Measurements from ENCODE around the gene CNTN1.
"Not testable (repeated sequence)": the region's sequence is repeated elsewhere in the genome, so short reads cannot be mapped to it uniquely, and the experiment has no call there.

Gene CNTN1

GRCh38 chr12:41074473-41074769 lies 382.2 kb downstream of the CNTN1 start:
- DNase-seq (no peak), ATAC-seq (ENCODE audit: insufficient read depth, low read depth) (no peak)
- Histone ChIP-seq H3K79me2 (ENCODE audit: insufficient read depth, low read length) (no peaks in the 10 kb centered on the region), H3K4me2 (ENCODE audit: insufficient read depth, low read length) (no peak overlapping the region), H2AFZ (ENCODE audit: low read depth, low read length) (no peak overlapping the region), H3K27ac (ENCODE audit: low read length) (no peak overlapping the region), H3K4me1 (ENCODE audit: insufficient read depth, low read length) (no peaks in the 10 kb centered on the region), H3K9ac (ENCODE audit: low read depth, low read length) (no peak overlapping the region), H4K20me1 (ENCODE audit: insufficient read depth, low read length) (no peaks in the 10 kb centered on the region), H3K4me3 (ENCODE audit: low read depth in 1 of 2, low read length in 2 of 2) (no peak overlapping the region), H3K36me3 (ENCODE audit: insufficient read depth, low read length) (no peaks in the 10 kb centered on the region), H3K9me3 (ENCODE audit: insufficient read depth, low read length, severe bottlenecking) (no peaks in the 10 kb centered on the region), H3K27me3 (ENCODE audit: insufficient read depth, low read length, poor library complexity) (no peaks in the 10 kb centered on the region)
- no peak for TF ChIP-seq EZH2 (IDR thresholded peaks at IDR 0.05; ENCODE audit: borderline replicate concordance, low read depth, low read length, severe bottlenecking)
- no peak for TF ChIP-seq CTCF (IDR thresholded peaks at IDR 0.05; ENCODE audit: borderline replicate concordance, extremely low read depth, low read length, poor library complexity, severe bottlenecking)

- Histone ChIP-seq H3K36me3 (ENCODE audit: insufficient read depth, low read length) (no peaks in the 10 kb centered on the region), H3K9me3 (ENCODE audit: insufficient read depth, low read length, severe bottlenecking) (no peaks in the 10 kb centered on the region), H3K4me1 (ENCODE audit: insufficient read depth, low read length) (no peaks in the 10 kb centered on the region), H3K9ac (ENCODE audit: low read depth, low read length) (no peak overlapping the region), H3K27ac (ENCODE audit: low read length) (no peak overlapping the region), H3K4me2 (ENCODE audit: insufficient read depth, low read length) (no peak overlapping the region), H3K27me3 (ENCODE audit: insufficient read depth, low read length, poor library complexity) (no peaks in the 10 kb centered on the region), H3K4me3 (ENCODE audit: low read depth in 1 of 2, low read length in 2 of 2) (no peak overlapping the region), H4K20me1 (ENCODE audit: insufficient read depth, low read length) (no peaks in the 10 kb centered on the region), H2AFZ (ENCODE audit: low read depth, low read length) (no peak overlapping the region), H3K79me2 (ENCODE audit: insufficient read depth, low read length) (no peaks in the 10 kb centered on the region)
- TF ChIP-seq CTCF (IDR thresholded peaks at IDR 0.05; ENCODE audit: borderline replicate concordance, extremely low read depth, low read length, poor library complexity, severe bottlenecking) (no peak), EZH2 (IDR thresholded peaks at IDR 0.05; ENCODE audit: borderline replicate concordance, low read depth, low read length, severe bottlenecking) (no peak)
- DNase-seq, result no peak
- no peak for ATAC-seq (ENCODE audit: insufficient read depth, low read depth)
Measured at GRCh38 chr12:41076114-41076513, 383.9 kb downstream of the CNTN1 start.

- H4K20me1 ChIP-seq (ENCODE audit: insufficient read depth, low read length), result not testable (repeated sequence)
Measured at GRCh38 chr12:41081241-41081640, 389.0 kb downstream of the CNTN1 start.

GRCh38 chr12:41089438-41089837 lies 397.2 kb downstream of the CNTN1 start:
- Histone ChIP-seq H2AFZ (ENCODE audit: low read depth, low read length) (no peak overlapping the region), H3K79me2 (ENCODE audit: insufficient read depth, low read length) (no peaks in the 10 kb centered on the region), H3K4me1 (ENCODE audit: insufficient read depth, low read length) (no peaks in the 10 kb centered on the region), H3K4me3 (ENCODE audit: low read depth in 1 of 2, low read length in 2 of 2) (no peak overlapping the region), H3K9me3 (ENCODE audit: insufficient read depth, low read length, severe bottlenecking) (no peaks in the 10 kb centered on the region), H3K36me3 (ENCODE audit: insufficient read depth, low read length) (no peaks in the 10 kb centered on the region), H3K27ac (ENCODE audit: low read length) (no peak overlapping the region), H4K20me1 (ENCODE audit: insufficient read depth, low read length) (no peaks in the 10 kb centered on the region), H3K9ac (ENCODE audit: low read depth, low read length) (no peak overlapping the region), H3K4me2 (ENCODE audit: insufficient read depth, low read length) (no peak overlapping the region), H3K27me3 (ENCODE audit: insufficient read depth, low read length, poor library complexity) (no peaks in the 10 kb centered on the region)
- ATAC-seq (ENCODE audit: insufficient read depth, low read depth) (no peak), DNase-seq (no peak)
- no peak for TF ChIP-seq EZH2 (IDR thresholded peaks at IDR 0.05; ENCODE audit: borderline replicate concordance, low read depth, low read length, severe bottlenecking)
- no peak for TF ChIP-seq CTCF (IDR thresholded peaks at IDR 0.05; ENCODE audit: borderline replicate concordance, extremely low read depth, low read length, poor library complexity, severe bottlenecking)

More at GRCh38 chr12:41081241-41081640, 389.0 kb downstream of the CNTN1 start:
- H3K27me3 ChIP-seq (ENCODE audit: insufficient read depth, low read length, poor library complexity); H3K79me2 ChIP-seq (ENCODE audit: insufficient read depth, low read length); H3K4me1 ChIP-seq (ENCODE audit: insufficient read depth, low read length); H3K4me2 ChIP-seq (ENCODE audit: insufficient read depth, low read length); H3K9ac ChIP-seq (ENCODE audit: low read depth, low read length); ATAC-seq (ENCODE audit: insufficient read depth, low read depth); DNase-seq; H3K27ac ChIP-seq (ENCODE audit: low read length); H3K4me3 ChIP-seq (ENCODE audit: low read depth in 1 of 2, low read length in 2 of 2); H3K9me3 ChIP-seq (ENCODE audit: insufficient read depth, low read length, severe bottlenecking); H3K36me3 ChIP-seq (ENCODE audit: insufficient read depth, low read length); H2AFZ ChIP-seq (ENCODE audit: low read depth, low read length): not testable (repeated sequence)

Data from DND-41 (cell line).